ENCODE measurements around the gene PALLD. TPM values are rescaled to one million over a fixed set of nuclear protein-coding genes. Genes with fewer than 3 reads are reported as not detected.

PALLD gene
- total RNA-seq, 1 donor from 2014 or later = 85.7 TPM

DNA sequence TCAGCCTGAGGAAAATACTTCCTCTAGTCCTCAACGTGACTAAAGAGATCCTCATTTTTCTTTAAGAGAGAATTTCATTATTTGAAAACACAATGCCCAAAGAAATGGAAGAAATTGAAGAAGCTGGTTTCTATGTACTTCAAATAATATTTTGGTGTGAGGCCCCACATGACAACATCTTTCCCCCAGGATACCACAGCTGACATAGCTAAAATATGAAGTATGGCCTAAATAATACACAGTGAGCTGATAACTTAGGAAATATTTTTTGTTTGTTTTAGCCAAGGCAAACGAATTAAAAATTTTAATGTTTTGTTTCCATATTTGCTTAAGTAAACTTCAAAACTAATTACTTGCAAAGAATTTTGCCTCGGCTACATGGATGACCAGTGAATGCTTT lies 364.0 kb downstream of the PALLD start:
- Histone ChIP-seq H3K4me3 (no peak overlapping the region), H3K27me3 (no peaks in the 10 kb centered on the region), H3K9ac (no peak overlapping the region), H3K4me1 (peaks cover 8% of the 10 kb centered on the region), H3K9me3 (ENCODE audit: low read depth) (no peaks in the 10 kb centered on the region), H3K4me2 (no peak overlapping the region), H3F3A (ENCODE audit: low read depth) (peaks cover 3% of the 10 kb centered on the region), H3K79me2 (ENCODE audit: low read depth) (peaks cover 97% of the 10 kb centered on the region), H2AFZ (replicated peaks) (no peak overlapping the region), H3K36me3 (no peaks in the 10 kb centered on the region), H4K20me1 (ENCODE audit: low read depth) (peaks cover 71% of the 10 kb centered on the region), H3K27ac (no peak overlapping the region)
- no peaks in the 10 kb centered on the region for H3K27me3 Mint-ChIP-seq (ENCODE audit: insufficient read depth, low read depth)
- H3K9me3 Mint-ChIP-seq = no peaks in the 10 kb centered on the region
- H3K27ac Mint-ChIP-seq = no peak overlapping the region
- peaks cover 59% of the 10 kb centered on the region for H3K36me3 Mint-ChIP-seq
- TF ChIP-seq, protein P1, sequence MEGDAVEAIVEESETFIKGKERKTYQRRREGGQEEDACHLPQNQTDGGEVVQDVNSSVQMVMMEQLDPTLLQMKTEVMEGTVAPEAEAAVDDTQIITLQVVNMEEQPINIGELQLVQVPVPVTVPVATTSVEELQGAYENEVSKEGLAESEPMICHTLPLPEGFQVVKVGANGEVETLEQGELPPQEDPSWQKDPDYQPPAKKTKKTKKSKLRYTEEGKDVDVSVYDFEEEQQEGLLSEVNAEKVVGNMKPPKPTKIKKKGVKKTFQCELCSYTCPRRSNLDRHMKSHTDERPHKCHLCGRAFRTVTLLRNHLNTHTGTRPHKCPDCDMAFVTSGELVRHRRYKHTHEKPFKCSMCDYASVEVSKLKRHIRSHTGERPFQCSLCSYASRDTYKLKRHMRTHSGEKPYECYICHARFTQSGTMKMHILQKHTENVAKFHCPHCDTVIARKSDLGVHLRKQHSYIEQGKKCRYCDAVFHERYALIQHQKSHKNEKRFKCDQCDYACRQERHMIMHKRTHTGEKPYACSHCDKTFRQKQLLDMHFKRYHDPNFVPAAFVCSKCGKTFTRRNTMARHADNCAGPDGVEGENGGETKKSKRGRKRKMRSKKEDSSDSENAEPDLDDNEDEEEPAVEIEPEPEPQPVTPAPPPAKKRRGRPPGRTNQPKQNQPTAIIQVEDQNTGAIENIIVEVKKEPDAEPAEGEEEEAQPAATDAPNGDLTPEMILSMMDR (IDR thresholded peaks at IDR 0.05) = no peak
- TF ChIP-seq EZH2phosphoT487 (IDR thresholded peaks at IDR 0.05) (no peak), EZH2 (IDR thresholded peaks at IDR 0.05) (no peak)
- no peak for DNase-seq (ENCODE audit: low spot score)
- H3K4me1 Mint-ChIP-seq = peaks cover 12% of the 10 kb centered on the region
- no peak overlapping the region for H3K4me3 Mint-ChIP-seq

DNA sequence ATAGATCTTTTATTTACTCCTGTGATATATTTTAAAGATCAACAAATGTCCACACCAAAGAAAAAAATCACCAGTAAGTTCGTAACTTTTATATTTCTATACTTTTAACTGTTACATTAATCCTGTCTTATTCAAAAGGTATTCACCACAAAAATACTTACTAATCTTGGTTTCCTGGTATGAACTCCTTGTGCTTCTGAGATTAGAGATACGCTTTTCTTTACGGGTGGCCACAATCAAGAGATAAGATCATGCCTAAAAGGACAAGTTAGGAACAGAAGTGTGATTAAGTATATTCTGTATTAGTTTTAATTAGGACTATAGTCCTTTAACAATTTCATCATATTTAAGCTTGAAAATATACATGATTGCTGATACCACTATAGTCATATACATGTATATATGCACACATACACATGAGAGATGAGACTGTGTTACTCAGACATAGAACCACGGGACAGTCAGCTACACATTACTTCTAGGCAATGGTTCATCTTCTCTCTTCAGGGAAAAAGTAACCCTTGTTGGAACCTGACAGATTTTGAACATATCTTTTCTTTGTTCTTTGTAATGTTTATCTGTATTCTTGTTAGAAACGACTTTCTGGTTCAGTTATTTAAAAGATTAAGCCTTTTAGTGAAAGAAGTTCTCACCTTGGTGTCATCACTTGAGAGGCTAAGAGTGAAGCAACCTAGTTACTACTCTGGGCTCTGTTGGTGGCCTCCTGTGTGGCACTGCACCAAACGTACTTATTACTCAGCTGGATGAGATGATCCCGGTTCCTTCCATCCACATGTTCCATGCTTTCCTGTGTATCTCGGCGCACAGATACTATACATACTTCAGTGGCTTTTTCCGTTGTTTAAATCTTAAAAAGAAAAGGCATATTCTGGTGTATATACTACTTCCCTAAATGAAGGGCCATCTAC lies 367.1 kb downstream of the PALLD start:
- H2AFZ ChIP-seq (replicated peaks) = no peak overlapping the region
- H3K4me1 Mint-ChIP-seq = peaks cover 14% of the 10 kb centered on the region
- no peak overlapping the region for H3K4me3 ChIP-seq
- no peaks in the 10 kb centered on the region for H3K9me3 Mint-ChIP-seq
- no peak overlapping the region for H3K4me3 Mint-ChIP-seq
- no peak for DNase-seq (ENCODE audit: low spot score)
- H3F3A ChIP-seq (ENCODE audit: low read depth) = peaks cover 3% of the 10 kb centered on the region
- TF ChIP-seq, protein P1 (IDR thresholded peaks at IDR 0.05) = no peak
- TF ChIP-seq EZH2phosphoT487 (IDR thresholded peaks at IDR 0.05) (no peak), EZH2 (IDR thresholded peaks at IDR 0.05) (no peak)
- H3K27me3 Mint-ChIP-seq (ENCODE audit: insufficient read depth, low read depth) = no peaks in the 10 kb centered on the region
- no peaks in the 10 kb centered on the region for H3K36me3 ChIP-seq
- peaks cover 97% of the 10 kb centered on the region for H3K79me2 ChIP-seq (ENCODE audit: low read depth)
- H3K9ac ChIP-seq = no peak overlapping the region
- H3K36me3 Mint-ChIP-seq = peaks cover 55% of the 10 kb centered on the region
- H3K9me3 ChIP-seq (ENCODE audit: low read depth) = no peaks in the 10 kb centered on the region
- peaks cover 8% of the 10 kb centered on the region for H3K4me1 ChIP-seq
- H3K4me2 ChIP-seq = no peak overlapping the region
- H3K27ac ChIP-seq = no peak overlapping the region
- H4K20me1 ChIP-seq (ENCODE audit: low read depth) = peaks cover 54% of the 10 kb centered on the region
- H3K27ac Mint-ChIP-seq = no peak overlapping the region
- no peaks in the 10 kb centered on the region for H3K27me3 ChIP-seq

DNA sequence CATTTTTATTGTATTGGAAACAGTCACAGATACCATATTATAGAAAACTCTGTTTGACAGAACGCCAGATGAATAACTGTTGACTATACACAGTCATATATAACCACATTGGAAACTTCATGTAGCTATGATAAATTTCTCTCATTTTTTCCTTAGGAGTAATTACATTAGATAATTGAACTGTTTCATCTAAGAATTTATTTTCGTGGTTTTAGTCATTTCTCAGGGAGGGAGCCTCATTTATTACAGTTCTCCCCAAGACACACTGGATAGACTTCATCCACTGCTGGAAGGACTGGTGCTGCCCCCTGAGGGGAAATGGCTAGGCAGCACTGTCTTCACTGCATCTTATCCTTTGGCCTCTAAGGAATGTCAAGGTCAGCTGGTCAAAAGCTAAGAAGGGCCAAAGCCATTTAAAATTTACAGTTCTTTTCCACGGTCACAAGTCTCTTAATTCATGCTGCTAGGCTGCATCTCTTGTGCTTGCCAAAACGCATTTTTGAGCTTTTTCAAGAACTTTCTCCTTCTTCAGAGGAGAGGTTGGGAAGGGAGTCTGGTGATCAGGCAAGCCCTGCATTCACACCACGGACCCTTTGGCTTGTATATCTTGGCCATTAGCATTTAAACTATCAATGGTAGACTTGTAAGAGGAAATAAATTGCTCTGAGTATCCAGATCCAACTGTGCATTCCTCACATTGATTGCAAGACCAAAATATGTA lies 368.1 kb downstream of the PALLD start:
- Mint-ChIP-seq H3K36me3 (peaks cover 56% of the 10 kb centered on the region), H3K4me1 (peaks cover 7% of the 10 kb centered on the region), H3K27me3 (ENCODE audit: insufficient read depth, low read depth) (peaks cover 3% of the 10 kb centered on the region), H3K9me3 (no peaks in the 10 kb centered on the region), H3K27ac (no peak overlapping the region), H3K4me3 (no peak overlapping the region)
- TF ChIP-seq EZH2 (IDR thresholded peaks at IDR 0.05) = no peak
- TF ChIP-seq EZH2phosphoT487 (IDR thresholded peaks at IDR 0.05) = no peak
- TF ChIP-seq, protein P1 (IDR thresholded peaks at IDR 0.05) = peak; percentile 23
- H3K4me2 ChIP-seq = no peak overlapping the region
- H3K4me3 ChIP-seq = no peak overlapping the region
- peaks cover 3% of the 10 kb centered on the region for H3K4me1 ChIP-seq
- H3K9ac ChIP-seq = no peak overlapping the region
- no peaks in the 10 kb centered on the region for H3K9me3 ChIP-seq (ENCODE audit: low read depth)
- H4K20me1 ChIP-seq (ENCODE audit: low read depth) = peaks cover 44% of the 10 kb centered on the region
- no peaks in the 10 kb centered on the region for H3K27me3 ChIP-seq
- no peak for DNase-seq (ENCODE audit: low spot score)
- no peak overlapping the region for H3K27ac ChIP-seq
- H3K79me2 ChIP-seq (ENCODE audit: low read depth) = peaks cover 93% of the 10 kb centered on the region
- peaks cover 3% of the 10 kb centered on the region for H3F3A ChIP-seq (ENCODE audit: low read depth)
- H2AFZ ChIP-seq (replicated peaks) = no peak overlapping the region
- no peaks in the 10 kb centered on the region for H3K36me3 ChIP-seq
